Calu3 (cell line): Measurements from ENCODE around the gene PI16. TPM values are rescaled to one million over a fixed set of nuclear protein-coding genes. Genes with fewer than 3 reads are reported as not detected.

Experiments used
- BruUV-seq: library from RNA; stranded (reverse); fragments of 400-500 nt; replicated peaks from 2 replicates; lab custom pipeline; 2021; lab: Mats Ljungman, UMichigan
- CTCF ChIA-PET: fragments of 300-600 bp; sonication (Branson Sonifier 250); formaldehyde crosslinking; loops from one replicate; lab custom pipeline; 2022; ENCODE audit warnings: antibody characterized with exemption; lab: Charles Lee
- DNase-seq: peaks from one replicate; pipeline ENCODE4 v3.0.0; 2022
- H3K27ac Mint-ChIP-seq: one replicate; pipeline ENCODE4 v1.8.0; 2022; ENCODE audit warnings: mixed read lengths; ENCODE audit not compliant: unreplicated experiment
- H3K27me3 Mint-ChIP-seq: one replicate; pipeline ENCODE4 v1.8.0; 2022; ENCODE audit warnings: mixed read lengths; ENCODE audit not compliant: unreplicated experiment
- H3K36me3 Mint-ChIP-seq: one replicate; pipeline ENCODE4 v1.8.0; 2022; ENCODE audit warnings: mild to moderate bottlenecking, moderate library complexity, mixed read lengths; ENCODE audit not compliant: insufficient read depth, unreplicated experiment
- H3K4me1 Mint-ChIP-seq: one replicate; pipeline ENCODE4 v1.8.0; 2022; ENCODE audit warnings: mild to moderate bottlenecking, low read depth, mixed read lengths; ENCODE audit not compliant: unreplicated experiment
- H3K4me3 Mint-ChIP-seq: one replicate; pipeline ENCODE4 v1.8.0; 2022; ENCODE audit warnings: mild to moderate bottlenecking, low read depth, moderate library complexity, mixed read lengths; ENCODE audit not compliant: unreplicated experiment
- H3K9me3 Mint-ChIP-seq: one replicate; pipeline ENCODE4 v1.8.0; 2022; ENCODE audit warnings: low read depth, mixed read lengths; ENCODE audit not compliant: unreplicated experiment
- intact Hi-C: fragments of 100-400 bp; cut with micrococcal nuclease; formaldehyde crosslinking; loops from one replicate; pipeline ENCODE4 v1.10.0; 2022; ENCODE audit not compliant: unreplicated experiment
- total RNA-seq: library from RNA; stranded (reverse); gene quantifications from 2 replicates; pipeline ENCODE4 v1.2.3, GENCODE V29; 2022
- TF ChIP-seq, protein P1 (sequence below): fragments of 200-600 bp; IDR thresholded peaks from one replicate; pipeline ENCODE4 v1.8.0; 2022; ENCODE audit warnings: antibody characterized with exemption; ENCODE audit not compliant: unreplicated experiment

The PI16 gene
- total RNA-seq, 1 experiment from 2014 or later = 0.17 TPM

DNA sequence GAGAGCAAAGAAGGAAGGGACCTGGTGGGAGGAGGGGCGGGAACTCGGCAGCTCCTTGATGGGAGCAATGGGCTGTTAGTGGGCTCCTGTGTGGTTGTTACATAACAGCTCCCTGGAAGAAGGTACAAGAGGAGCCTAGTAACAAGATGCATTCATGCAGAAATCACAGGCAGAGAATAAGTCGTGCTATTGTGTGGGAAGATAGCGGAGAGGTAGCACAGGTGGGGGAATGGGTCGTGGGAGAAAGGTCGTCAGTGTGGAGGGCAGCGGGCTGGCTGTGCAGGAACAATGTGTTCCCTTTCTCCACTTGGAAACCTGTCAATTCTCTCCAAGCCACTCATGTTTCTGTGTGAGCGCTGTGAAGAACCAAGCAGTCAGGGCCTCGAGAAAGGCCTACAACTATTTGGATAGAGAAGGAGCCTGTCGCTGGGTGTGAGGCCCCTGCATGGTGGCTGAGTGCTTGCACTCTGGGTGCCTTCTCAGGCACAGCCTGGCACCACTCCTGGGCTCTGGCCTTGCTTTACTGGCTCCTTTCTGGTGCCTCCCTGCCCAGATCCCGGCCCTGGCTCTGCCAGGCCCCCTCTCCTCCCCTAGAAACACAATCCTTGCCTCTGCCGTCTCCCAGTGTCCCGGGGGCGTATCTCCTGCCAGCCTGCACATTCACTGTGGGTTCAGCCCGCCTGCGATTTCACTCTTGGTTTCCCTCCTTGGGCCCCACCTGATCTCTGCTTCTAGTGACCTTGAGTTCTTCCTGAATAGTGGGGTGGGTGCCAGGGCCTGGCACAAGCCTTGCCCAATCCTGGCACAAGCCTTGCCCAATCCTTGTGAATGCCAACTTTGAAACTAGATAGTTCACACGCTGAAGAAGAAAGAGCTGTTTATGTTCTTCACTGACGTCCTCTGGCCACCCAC lies 43.5 kb downstream of the PI16 start:
- Mint-ChIP-seq H3K27me3 (peaks cover 92% of the 10 kb centered on the region), H3K9me3 (no peaks in the 10 kb centered on the region), H3K4me1 (peaks cover 8% of the 10 kb centered on the region), H3K4me3 (no peak overlapping the region), H3K27ac (no peak overlapping the region), H3K36me3 (no peaks in the 10 kb centered on the region)
- intact Hi-C loops = no loop called here
- TF ChIP-seq, protein P1, sequence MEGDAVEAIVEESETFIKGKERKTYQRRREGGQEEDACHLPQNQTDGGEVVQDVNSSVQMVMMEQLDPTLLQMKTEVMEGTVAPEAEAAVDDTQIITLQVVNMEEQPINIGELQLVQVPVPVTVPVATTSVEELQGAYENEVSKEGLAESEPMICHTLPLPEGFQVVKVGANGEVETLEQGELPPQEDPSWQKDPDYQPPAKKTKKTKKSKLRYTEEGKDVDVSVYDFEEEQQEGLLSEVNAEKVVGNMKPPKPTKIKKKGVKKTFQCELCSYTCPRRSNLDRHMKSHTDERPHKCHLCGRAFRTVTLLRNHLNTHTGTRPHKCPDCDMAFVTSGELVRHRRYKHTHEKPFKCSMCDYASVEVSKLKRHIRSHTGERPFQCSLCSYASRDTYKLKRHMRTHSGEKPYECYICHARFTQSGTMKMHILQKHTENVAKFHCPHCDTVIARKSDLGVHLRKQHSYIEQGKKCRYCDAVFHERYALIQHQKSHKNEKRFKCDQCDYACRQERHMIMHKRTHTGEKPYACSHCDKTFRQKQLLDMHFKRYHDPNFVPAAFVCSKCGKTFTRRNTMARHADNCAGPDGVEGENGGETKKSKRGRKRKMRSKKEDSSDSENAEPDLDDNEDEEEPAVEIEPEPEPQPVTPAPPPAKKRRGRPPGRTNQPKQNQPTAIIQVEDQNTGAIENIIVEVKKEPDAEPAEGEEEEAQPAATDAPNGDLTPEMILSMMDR = no peak
- CTCF ChIA-PET = interaction anchor here (0.5 kb wide), 1 partner anchor 1389 kb away, joined by 3 read pairs; no protein-coding TSS in a partner anchor
- no peak for DNase-seq
- BruUV-seq = no TSS peak

DNA sequence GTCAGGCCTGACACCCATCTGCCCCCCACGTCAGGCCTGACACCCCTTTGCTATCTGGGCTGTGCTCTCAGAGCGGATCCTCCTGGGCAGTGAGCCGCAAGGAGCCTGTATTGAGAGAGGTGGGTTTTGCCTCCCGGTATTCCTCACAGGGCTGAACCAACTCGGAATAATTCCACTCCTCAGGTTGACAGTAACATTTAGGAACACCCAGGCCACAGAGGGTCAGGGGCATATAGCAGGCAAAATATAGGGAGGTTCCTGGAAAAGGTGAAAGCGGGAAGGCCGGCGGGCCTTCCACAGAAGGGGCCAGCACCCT lies 44.1 kb downstream of the PI16 start:
- TF ChIP-seq, protein P1 = no peak
- Mint-ChIP-seq H3K36me3 (no peaks in the 10 kb centered on the region), H3K9me3 (no peaks in the 10 kb centered on the region), H3K27ac (no peak overlapping the region), H3K4me3 (no peak overlapping the region), H3K4me1 (peaks cover 8% of the 10 kb centered on the region), H3K27me3 (peaks cover 86% of the 10 kb centered on the region)
- CTCF ChIA-PET = no interaction called here
- intact Hi-C loops = no loop called here
- BruUV-seq = no TSS peak
- no peak for DNase-seq

DNA sequence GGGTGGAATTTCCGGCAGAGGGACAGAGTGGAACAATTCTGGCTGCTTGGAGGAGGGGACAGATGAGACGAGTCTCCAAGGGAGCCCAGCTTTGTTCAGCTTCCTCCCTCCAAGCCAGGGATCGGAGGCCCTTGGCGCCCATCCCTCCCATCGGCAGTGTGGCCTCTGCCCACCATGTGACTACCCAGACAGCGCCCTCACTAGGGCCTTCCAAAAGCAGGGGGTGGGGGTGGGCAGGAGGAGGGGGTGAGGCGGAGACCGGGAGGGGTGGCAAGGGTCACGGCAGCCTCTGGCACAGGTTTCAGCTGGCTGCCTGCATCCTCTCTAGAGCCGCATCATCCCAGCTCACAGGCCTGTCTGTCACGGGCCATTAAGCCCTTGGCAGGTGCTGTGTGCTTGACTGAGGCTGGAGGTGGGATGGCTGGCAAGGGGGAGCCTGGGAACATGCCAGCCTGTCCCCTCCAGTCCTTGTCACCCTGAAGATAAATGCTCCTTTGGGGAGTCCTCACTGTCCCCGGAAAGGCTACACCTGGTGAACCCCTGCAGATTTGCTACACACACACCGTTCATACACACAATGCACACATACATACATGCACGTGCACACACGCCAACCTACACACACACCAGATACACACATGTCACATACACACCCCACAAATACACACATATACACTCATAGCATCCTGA lies 44.7 kb downstream of the PI16 start:
- Mint-ChIP-seq H3K36me3 (no peaks in the 10 kb centered on the region), H3K27me3 (peaks cover 81% of the 10 kb centered on the region), H3K27ac (no peak overlapping the region), H3K4me3 (no peak overlapping the region), H3K9me3 (no peaks in the 10 kb centered on the region), H3K4me1 (peaks cover 8% of the 10 kb centered on the region)
- intact Hi-C loops = no loop called here
- no peak for DNase-seq
- CTCF ChIA-PET = no interaction called here
- TF ChIP-seq, protein P1 = no peak
- BruUV-seq = no TSS peak

DNA sequence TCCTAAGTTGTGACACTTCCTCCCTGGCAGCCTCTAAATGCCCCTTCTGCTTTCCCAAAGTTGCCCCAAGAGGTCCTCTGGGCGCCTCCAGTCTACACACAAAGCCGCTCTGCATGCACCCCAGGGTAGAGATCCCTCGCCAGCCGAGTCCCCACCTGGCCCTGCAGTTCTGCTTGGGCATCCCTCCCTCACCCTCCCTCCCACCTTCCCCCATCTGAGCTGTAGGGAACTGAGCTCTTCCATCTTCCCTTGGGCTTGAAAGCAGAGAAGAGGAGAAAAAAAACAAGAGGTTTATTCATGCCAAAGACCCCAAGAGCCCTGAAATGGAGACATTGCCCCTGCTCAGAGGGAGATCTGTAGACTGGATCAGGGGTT lies 45.2 kb downstream of the PI16 start:
- CTCF ChIA-PET = interaction anchor here (0.7 kb wide), 1 partner anchor 697 kb away, joined by 7 read pairs; no protein-coding TSS in a partner anchor
- DNase-seq = no peak
- H3K4me1 Mint-ChIP-seq = peaks cover 8% of the 10 kb centered on the region
- peaks cover 76% of the 10 kb centered on the region for H3K27me3 Mint-ChIP-seq
- H3K36me3 Mint-ChIP-seq = no peaks in the 10 kb centered on the region
- no peak overlapping the region for H3K4me3 Mint-ChIP-seq
- intact Hi-C loops = no loop called here
- no peak overlapping the region for H3K27ac Mint-ChIP-seq
- no TSS peak for BruUV-seq
- H3K9me3 Mint-ChIP-seq = no peaks in the 10 kb centered on the region
- TF ChIP-seq, protein P1 = no peak
